B cell (primary cell): ENCODE data around the gene RHNO1. TPM values are rescaled to one million over a fixed set of nuclear protein-coding genes. Genes with fewer than 3 reads are reported as not detected.

Experiments
- ATAC-seq: fragments of 200-7000 bp; cut with Tn5 transposase; one replicate; pipeline ENCODE4 v1.10.0; 2021; ENCODE audit warnings: low read depth, mild to moderate bottlenecking, moderate number of reproducible peaks, moderate library complexity
- CTCF ChIA-PET: fragments of 350-600 bp; sonication (Branson Sonifier 250); formaldehyde crosslinking; loops from one replicate; lab custom pipeline; 2021; ENCODE audit warnings: antibody characterized with exemption, inconsistent platforms; lab: Charles Lee
- POLR2A ChIA-PET: fragments of 350-600 bp; sonication (Branson Sonifier 250); formaldehyde crosslinking; loops from one replicate; lab custom pipeline; 2021; ENCODE audit warnings: antibody characterized with exemption; lab: Charles Lee
- DNase-seq: peaks from one replicate; pipeline ENCODE4 v3.0.0; 2013
- H2AFZ ChIP-seq: 2 replicates; pipeline ENCODE4 v1.6.1; 2012; ENCODE audit warnings: mild to moderate bottlenecking, low read depth, low read length; ENCODE audit not compliant: insufficient read depth, poor library complexity, severe bottlenecking
- H3K27ac ChIP-seq, 2 donors: 1 replicate in 1 of 2; 2 replicates in 1 of 2; pipeline ENCODE4 v1.5.1; 2012 to 2013; ENCODE audit warnings: low read length in 2 of 2, mild to moderate bottlenecking in 2 of 2, moderate library complexity in 1 of 2
- H3K27me3 ChIP-seq, 4 experiments: fragments of 200-600 bp in 1 of 4; sonication (generic) in 1 of 4; replicated peaks in 1 of 4; 1 replicate in 2 of 4; 2 replicates in 2 of 4; pipeline versions ENCODE4 v1.6.1 to v1.7.0; 2013 to 2016; ENCODE audit warnings: low read length in 3 of 4, mild to moderate bottlenecking in 2 of 4, mixed read lengths in 1 of 4, moderate library complexity in 1 of 4; ENCODE audit not compliant: insufficient read depth in 4 of 4, control insufficient read depth in 3 of 4; ENCODE audit errors: control extremely low read depth in 1 of 4
- H3K36me3 ChIP-seq, 2 experiments: replicated peaks in 1 of 2; 1 replicate in 1 of 2; 2 replicates in 1 of 2; pipeline versions ENCODE4 v1.6.1 to v1.7.1; 2013; ENCODE audit warnings: low read length in 1 of 2; ENCODE audit not compliant: insufficient read depth in 2 of 2, control insufficient read depth in 1 of 2; ENCODE audit errors: control extremely low read depth in 1 of 2, extremely low read depth in 1 of 2
- H3K4me1 ChIP-seq, 2 donors: fragments of 200-600 bp in 1 of 2; sonication (generic) in 1 of 2; 1 replicate in 1 of 2; 2 replicates in 1 of 2; pipeline versions ENCODE4 v1.5.1 to v1.6.1; 2013 to 2017; ENCODE audit warnings: low read length in 2 of 2; ENCODE audit not compliant: control insufficient read depth in 2 of 2, insufficient read depth in 2 of 2
- H3K4me2 ChIP-seq: replicated peaks from 2 replicates; pipeline ENCODE3; 2012; ENCODE audit warnings: mild to moderate bottlenecking, low read depth, low read length; ENCODE audit not compliant: poor library complexity, severe bottlenecking
- H3K4me3 ChIP-seq, 5 experiments: fragments of 200-600 bp in 1 of 5; sonication (generic) in 1 of 5; 1 replicate in 3 of 5; 2 replicates in 2 of 5; pipeline versions ENCODE4 v1.5.1 to v1.7.0; 2011 to 2016; ENCODE audit warnings: low read length in 4 of 5, mild to moderate bottlenecking in 4 of 5, low read depth in 2 of 5, control low read depth in 1 of 5, moderate library complexity in 1 of 5; ENCODE audit not compliant: insufficient read depth in 1 of 5; ENCODE audit errors: control extremely low read depth in 1 of 5, extremely low read depth in 1 of 5
- H3K79me2 ChIP-seq: fragments of 200-600 bp; sonication (generic); one replicate; pipeline ENCODE4 v1.6.0; 2016; ENCODE audit warnings: low read length; ENCODE audit not compliant: control insufficient read depth, insufficient read depth
- H3K9ac ChIP-seq: fragments of 200-600 bp; sonication (generic); 2 replicates; pipeline ENCODE4 v1.6.1; 2017; ENCODE audit warnings: mild to moderate bottlenecking, low read length, moderate library complexity
- H3K9me3 ChIP-seq, 3 donors: one replicate each; pipeline versions ENCODE4 v1.6.1 to v1.7.1; 2013; ENCODE audit warnings: low read length in 2 of 3; ENCODE audit not compliant: control insufficient read depth in 2 of 3, insufficient read depth in 1 of 3; ENCODE audit errors: control extremely low read depth in 1 of 3
- H4K20me1 ChIP-seq: 2 replicates; pipeline ENCODE4 v1.6.0; 2012; ENCODE audit warnings: mild to moderate bottlenecking, low read length; ENCODE audit not compliant: insufficient read depth, control insufficient read depth, poor library complexity, severe bottlenecking
- H3K27ac Mint-ChIP-seq: one replicate; pipeline ENCODE4 v1.8.0; 2021; ENCODE audit warnings: mixed read lengths
- H3K27me3 Mint-ChIP-seq: one replicate; pipeline ENCODE4 v1.8.0; 2021; ENCODE audit warnings: mixed read lengths
- H3K4me1 Mint-ChIP-seq: one replicate; pipeline ENCODE4 v1.8.0; 2021; ENCODE audit warnings: mixed read lengths
- H3K4me3 Mint-ChIP-seq: one replicate; pipeline ENCODE4 v1.8.0; 2021; ENCODE audit warnings: mixed read lengths
- H3K9me3 Mint-ChIP-seq: one replicate; pipeline ENCODE4 v1.8.0; 2022; ENCODE audit warnings: mixed read lengths; ENCODE audit not compliant: insufficient read depth
- EZH2 ChIP-seq: IDR thresholded peaks from 2 replicates; pipeline ENCODE4 v1.6.1; 2012; ENCODE audit warnings: borderline replicate concordance, low read depth, mild to moderate bottlenecking, moderate library complexity, low read length; ENCODE audit not compliant: insufficient read depth, poor library complexity, severe bottlenecking
- WGBS: methylation state at CpG from one replicate; pipeline ENCODE4 v1.1.5; 2013; ENCODE audit warnings: missing lambda C conversion rate; ENCODE audit not compliant: insufficient coverage; 5-methylcytosine and 5-hydroxymethylcytosine counted together
- intact Hi-C: fragments of 100-400 bp; cut with micrococcal nuclease; formaldehyde crosslinking; loops from one replicate; pipeline ENCODE4 v1.10.0; 2022
- polyA plus RNA-seq: library from polyadenylated mRNA; depleted of rRNA; stranded (reverse); fragments of >200 nt; gene quantifications from 2 replicates; pipeline ENCODE4 v1.2.3, GENCODE V29; 2012
- total RNA-seq, 2 donors: library from RNA; stranded (reverse); fragments of 120-200 nt in 1 of 2; gene quantifications; 1 replicate in 1 of 2; 2 replicates in 1 of 2; pipeline versions ENCODE4 v1.2.3 to v1.2.4, GENCODE V29; 2013 to 2022
- TF ChIP-seq, protein P1 (sequence below): fragments of 200-600 bp; IDR thresholded peaks from one replicate; pipeline ENCODE4 v1.8.0; 2022; ENCODE audit warnings: antibody characterized with exemption, mild to moderate bottlenecking

RHNO1 gene
- total and polyA plus RNA-seq, 2 donors (not counting 1 experiment from before 2014, with no cell fraction given) = 13.3 to 13.5 TPM

DNA sequence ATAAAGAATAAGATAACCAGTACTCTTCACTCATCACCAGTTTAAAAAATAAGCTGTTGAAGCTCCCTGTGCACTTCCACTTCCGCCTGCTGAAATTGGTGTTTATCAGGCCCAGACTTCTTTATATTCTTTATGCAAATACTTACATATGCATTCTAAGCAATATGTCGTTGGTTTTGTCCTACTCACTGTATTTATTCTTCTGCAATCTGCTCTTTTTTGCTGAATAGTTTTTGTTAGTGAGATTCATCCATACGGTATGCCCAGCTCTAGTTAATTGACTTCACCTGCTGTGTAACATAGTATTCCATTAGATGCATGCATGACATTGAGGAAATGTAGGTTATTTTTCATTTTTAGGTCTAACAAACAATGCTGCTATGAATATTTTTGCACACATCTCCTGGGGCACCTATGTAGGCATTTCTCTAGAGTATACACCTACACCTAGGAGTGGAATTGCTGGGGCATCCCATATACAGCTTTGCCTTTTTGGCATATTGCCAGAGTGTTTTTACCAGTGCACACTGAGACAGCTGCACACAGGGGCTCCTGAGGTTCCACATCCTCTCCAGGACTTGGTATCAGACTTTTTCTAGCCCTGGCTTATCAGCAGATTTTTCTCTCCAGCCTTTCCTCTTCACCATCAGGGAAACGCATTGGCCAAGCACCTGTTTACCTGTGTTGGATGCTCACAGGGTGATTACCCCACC lies 41.2 kb upstream of the RHNO1 start:
- no peak overlapping the region for H3K4me2 ChIP-seq
- no peak for TF ChIP-seq EZH2
- TF ChIP-seq, protein P1, sequence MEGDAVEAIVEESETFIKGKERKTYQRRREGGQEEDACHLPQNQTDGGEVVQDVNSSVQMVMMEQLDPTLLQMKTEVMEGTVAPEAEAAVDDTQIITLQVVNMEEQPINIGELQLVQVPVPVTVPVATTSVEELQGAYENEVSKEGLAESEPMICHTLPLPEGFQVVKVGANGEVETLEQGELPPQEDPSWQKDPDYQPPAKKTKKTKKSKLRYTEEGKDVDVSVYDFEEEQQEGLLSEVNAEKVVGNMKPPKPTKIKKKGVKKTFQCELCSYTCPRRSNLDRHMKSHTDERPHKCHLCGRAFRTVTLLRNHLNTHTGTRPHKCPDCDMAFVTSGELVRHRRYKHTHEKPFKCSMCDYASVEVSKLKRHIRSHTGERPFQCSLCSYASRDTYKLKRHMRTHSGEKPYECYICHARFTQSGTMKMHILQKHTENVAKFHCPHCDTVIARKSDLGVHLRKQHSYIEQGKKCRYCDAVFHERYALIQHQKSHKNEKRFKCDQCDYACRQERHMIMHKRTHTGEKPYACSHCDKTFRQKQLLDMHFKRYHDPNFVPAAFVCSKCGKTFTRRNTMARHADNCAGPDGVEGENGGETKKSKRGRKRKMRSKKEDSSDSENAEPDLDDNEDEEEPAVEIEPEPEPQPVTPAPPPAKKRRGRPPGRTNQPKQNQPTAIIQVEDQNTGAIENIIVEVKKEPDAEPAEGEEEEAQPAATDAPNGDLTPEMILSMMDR = no peak
- no peak overlapping the region for H3K4me3 ChIP-seq
- DNase-seq (no peak), ATAC-seq (no peak)
- H3K79me2 ChIP-seq = no peaks in the 10 kb centered on the region
- peaks cover 0 to 3% (median 0%) of the 10 kb centered on the region in 4 experiments for H3K27me3 ChIP-seq
- Mint-ChIP-seq H3K4me1 (peaks cover 3% of the 10 kb centered on the region), H3K27me3 (no peaks in the 10 kb centered on the region), H3K4me3 (no peak overlapping the region), H3K9me3 (no peaks in the 10 kb centered on the region), H3K27ac (no peak overlapping the region)
- CTCF ChIA-PET = no interaction called here
- WGBS = 81% methylated on average over 2 of the region's 4 CpGs
- H3K9ac ChIP-seq = no peak overlapping the region
- no peaks in the 10 kb centered on the region for H4K20me1 ChIP-seq
- intact Hi-C loops = no loop called here
- no peak overlapping the region for H2AFZ ChIP-seq
- no peaks in the 10 kb centered on the region for H3K4me1 ChIP-seq
- H3K9me3 ChIP-seq = no peaks in the 10 kb centered on the region
- POLR2A ChIA-PET = interaction anchor here (0.6 kb wide), 1 partner anchor 50 kb away, joined by 11 read pairs; no protein-coding TSS in a partner anchor
- no peak overlapping the region for H3K27ac ChIP-seq
- H3K36me3 ChIP-seq = peaks cover 0 to 18% of the 10 kb centered on the region in 2 experiments

DNA sequence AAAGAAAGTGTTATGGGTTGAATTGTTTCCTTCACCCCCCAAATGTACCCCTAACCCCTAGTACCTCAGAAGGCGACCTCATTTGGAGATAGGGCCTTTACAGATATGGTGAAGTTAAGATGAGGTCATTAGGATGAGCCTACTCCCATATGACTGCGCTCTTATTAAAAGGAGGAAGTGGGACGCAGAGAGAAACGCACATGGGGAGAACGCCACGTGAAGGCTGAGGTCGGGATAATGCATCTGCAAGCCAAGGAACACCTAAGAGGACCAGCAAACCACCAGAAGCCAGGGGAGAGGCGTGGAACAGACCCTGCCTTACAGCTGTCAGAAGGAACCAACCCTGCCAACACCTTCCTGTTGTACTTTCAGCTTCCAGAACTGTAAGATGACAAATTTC lies 40.4 kb upstream of the RHNO1 start:
- H3K27me3 Mint-ChIP-seq = no peaks in the 10 kb centered on the region
- no peak for DNase-seq
- no peak for ATAC-seq
- ChIA-PET POLR2A (no interaction called here), CTCF (no interaction called here)
- H3K4me3 Mint-ChIP-seq = no peak overlapping the region
- H3K4me2 ChIP-seq = no peak overlapping the region
- H3K36me3 ChIP-seq = peaks cover 0 to 18% of the 10 kb centered on the region in 2 experiments
- no peak overlapping the region for H3K9ac ChIP-seq
- 81% methylated on average over 6 of the region's 8 CpGs for WGBS
- H3K9me3 ChIP-seq = no peaks in the 10 kb centered on the region
- H3K4me3 ChIP-seq = no peak overlapping the region
- no peaks in the 10 kb centered on the region for H3K9me3 Mint-ChIP-seq
- H3K79me2 ChIP-seq = no peaks in the 10 kb centered on the region
- peaks cover 0 to 3% (median 0%) of the 10 kb centered on the region in 4 experiments for H3K27me3 ChIP-seq
- H3K4me1 ChIP-seq = no peaks in the 10 kb centered on the region
- intact Hi-C loops = no loop called here
- H3K4me1 Mint-ChIP-seq = peaks cover 3% of the 10 kb centered on the region
- TF ChIP-seq, protein P1 = no peak
- no peak for TF ChIP-seq EZH2
- H3K27ac ChIP-seq = no peak overlapping the region
- no peak overlapping the region for H2AFZ ChIP-seq
- no peak overlapping the region for H3K27ac Mint-ChIP-seq
- no peaks in the 10 kb centered on the region for H4K20me1 ChIP-seq
